ENCODE measurements around the gene UIMC1.

GRCh38 chr5:176902102-176902814 is 104.3 kb downstream of the UIMC1 start:
- TF ChIP-seq EP300 (IDR thresholded peaks at IDR 0.05) (no peak), CTCF (IDR thresholded peaks at IDR 0.05) (no peak), POLR2A (IDR thresholded peaks at IDR 0.05) (no peak)

Measured in tibial nerve (tissue), 4 donors.